ENCODE results near the gene LRRK2. TPM values are rescaled to one million over a fixed set of nuclear protein-coding genes. Genes with fewer than 3 reads are reported as not detected.

LRRK2 gene
- total and polyA plus RNA-seq, 10 of the 15 experiments (the other 5 are each of a cell fraction or from before 2014, with no cell fraction given): 0.80 to 32.6 (median 1.4) TPM

DNA sequence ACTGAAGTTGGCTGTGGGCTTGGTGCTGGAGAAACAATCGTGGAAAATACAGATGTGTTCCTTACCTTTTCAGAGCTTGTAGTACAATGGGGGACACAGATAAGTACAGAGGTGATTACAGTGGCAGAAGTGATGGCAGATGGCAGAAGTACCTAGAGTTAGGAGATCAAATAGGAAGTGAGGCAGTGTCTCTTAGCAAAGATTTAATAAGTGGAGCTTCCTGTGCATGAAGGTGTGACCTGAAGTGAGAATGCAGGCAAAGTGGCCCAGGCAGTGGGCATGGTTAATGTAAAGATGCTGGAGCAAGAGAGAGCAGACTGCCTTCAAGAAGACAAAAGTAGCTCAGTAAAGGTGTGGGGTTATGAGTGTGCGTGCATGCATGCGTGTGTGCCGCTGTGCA is 16.0 kb downstream of the LRRK2 start:
- RAD21 ChIA-PET (ENCODE audit: unreplicated experiment): interaction anchor here (1.1 kb wide), 1 partner anchor 89 kb away, joined by 3 read pairs; no protein-coding TSS in a partner anchor
- H3K4me3 ChIP-seq: no peak overlapping the region
- no peaks in the 10 kb centered on the region for H4K20me1 ChIP-seq (ENCODE audit: control insufficient read depth, insufficient read depth)
- FAIRE-seq (no peak), DNase-seq (ENCODE audit: low read depth, low spot score) (no peak), ATAC-seq (peak; percentile 67)
- in situ Hi-C loops (cut with MboI): no loop called here
- TF ChIP-seq ZNF217 (IDR thresholded peaks at IDR 0.05) (no peak), CBX5 (IDR thresholded peaks at IDR 0.05; ENCODE audit: low read depth) (no peak)
- TF ChIP-seq, protein P1, sequence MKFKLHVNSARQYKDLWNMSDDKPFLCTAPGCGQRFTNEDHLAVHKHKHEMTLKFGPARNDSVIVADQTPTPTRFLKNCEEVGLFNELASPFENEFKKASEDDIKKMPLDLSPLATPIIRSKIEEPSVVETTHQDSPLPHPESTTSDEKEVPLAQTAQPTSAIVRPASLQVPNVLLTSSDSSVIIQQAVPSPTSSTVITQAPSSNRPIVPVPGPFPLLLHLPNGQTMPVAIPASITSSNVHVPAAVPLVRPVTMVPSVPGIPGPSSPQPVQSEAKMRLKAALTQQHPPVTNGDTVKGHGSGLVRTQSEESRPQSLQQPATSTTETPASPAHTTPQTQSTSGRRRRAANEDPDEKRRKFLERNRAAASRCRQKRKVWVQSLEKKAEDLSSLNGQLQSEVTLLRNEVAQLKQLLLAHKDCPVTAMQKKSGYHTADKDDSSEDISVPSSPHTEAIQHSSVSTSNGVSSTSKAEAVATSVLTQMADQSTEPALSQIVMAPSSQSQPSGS (IDR thresholded peaks at IDR 0.05; ENCODE audit: low read length): no peak
- no peaks in the 10 kb centered on the region for H3K27me3 ChIP-seq (replicated peaks in 1 of 2; ENCODE audit: control insufficient read depth in 2 of 2, insufficient read depth in 2 of 2, low read length in 1 of 2)
- SMC1A ChIA-PET (ENCODE audit: uncharacterized antibody, unreplicated experiment): interaction anchor here (0.6 to 2.4 kb wide), 9 partner anchors 8 to 230 kb away, joined by 3 to 14 read pairs (median 5); no protein-coding TSS in a partner anchor
- H3K9ac ChIP-seq (ENCODE audit: control insufficient read depth, insufficient read depth, low read length): no peak overlapping the region
- H3K4me1 ChIP-seq (ENCODE audit: control insufficient read depth, insufficient read depth, low read length): no peaks in the 10 kb centered on the region
- 96% methylated on average over 4 of the region's 4 CpGs for WGBS (ENCODE audit: insufficient coverage, insufficient replicate concordance, low lambda C conversion rate, missing lambda C conversion rate)
- no peak overlapping the region for H3K27ac ChIP-seq (ENCODE audit: control insufficient read depth, insufficient read depth)
- CTCF ChIA-PET: interaction anchor here (1.0 to 1.5 kb wide), 5 partner anchors 8 to 66 kb away, joined by 3 to 4 read pairs (median 3); no protein-coding TSS in a partner anchor
- no peaks in the 10 kb centered on the region for H3K36me3 ChIP-seq (ENCODE audit: control insufficient read depth in 2 of 2, insufficient read depth in 2 of 2, low read length in 1 of 2)
- H2AFZ ChIP-seq (ENCODE audit: control insufficient read depth, low read depth, low read length): no peak overlapping the region
- no peaks in the 10 kb centered on the region for H3K9me3 ChIP-seq (replicated peaks; ENCODE audit: control insufficient read depth, insufficient read depth, low read length)
- no peak overlapping the region for H3K4me2 ChIP-seq (ENCODE audit: control insufficient read depth, insufficient read depth)
- BruUV-seq (replicated peaks): no TSS peak
- no peaks in the 10 kb centered on the region for H3K79me2 ChIP-seq (ENCODE audit: control insufficient read depth, insufficient read depth, low read length)
- intact Hi-C loops (cut with micrococcal nuclease; ENCODE audit: unreplicated experiment): no loop called here
- POLR2A ChIA-PET: interaction anchor here (1.3 kb wide), 1 partner anchor 37 kb away, joined by 4 read pairs; no protein-coding TSS in a partner anchor

DNA sequence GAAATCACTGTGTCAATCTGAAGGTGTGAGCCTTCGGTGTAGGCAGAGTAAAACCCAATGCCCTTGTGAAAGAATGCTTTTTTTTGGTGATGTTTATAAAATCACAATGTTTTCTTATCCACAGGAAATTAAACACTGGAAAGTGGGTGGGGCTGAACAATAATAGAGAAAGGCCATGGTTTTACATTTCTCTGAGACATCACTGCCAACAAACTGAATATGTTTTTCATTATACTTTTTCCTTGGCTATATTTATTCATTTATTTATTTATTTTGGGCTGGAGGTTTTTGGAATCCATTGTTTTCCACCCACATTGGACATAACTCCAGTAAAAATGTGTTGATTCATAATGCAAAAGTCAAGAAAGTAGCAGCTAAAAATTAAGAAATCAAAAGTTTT is 16.9 kb downstream of the LRRK2 start:
- Histone ChIP-seq H3K79me2 (ENCODE audit: control insufficient read depth, insufficient read depth, low read length) (no peaks in the 10 kb centered on the region), H3K4me1 (ENCODE audit: control insufficient read depth, insufficient read depth, low read length) (no peaks in the 10 kb centered on the region), H3K27me3 (replicated peaks in 1 of 2; ENCODE audit: control insufficient read depth in 2 of 2, insufficient read depth in 2 of 2, low read length in 1 of 2) (no peaks in the 10 kb centered on the region), H3K9ac (ENCODE audit: control insufficient read depth, insufficient read depth, low read length) (no peak overlapping the region), H3K9me3 (replicated peaks; ENCODE audit: control insufficient read depth, insufficient read depth, low read length) (no peaks in the 10 kb centered on the region), H3K4me2 (ENCODE audit: control insufficient read depth, insufficient read depth) (no peak overlapping the region), H3K27ac (ENCODE audit: control insufficient read depth, insufficient read depth) (no peak overlapping the region), H3K4me3 (no peak overlapping the region), H3K36me3 (ENCODE audit: control insufficient read depth in 2 of 2, insufficient read depth in 2 of 2, low read length in 1 of 2) (no peaks in the 10 kb centered on the region), H4K20me1 (ENCODE audit: control insufficient read depth, insufficient read depth) (no peaks in the 10 kb centered on the region), H2AFZ (ENCODE audit: control insufficient read depth, low read depth, low read length) (no peak overlapping the region)
- ChIA-PET CTCF (interaction anchor here (0.7 to 1.5 kb wide), 2 partner anchors 9 to 69 kb away, joined by 3 to 4 read pairs; no protein-coding TSS in a partner anchor), RAD21 (ENCODE audit: unreplicated experiment) (no interaction called here), SMC1A (ENCODE audit: uncharacterized antibody, unreplicated experiment) (interaction anchor here (0.8 to 2.4 kb wide), 3 partner anchors 8 to 12 kb away, joined by 3 to 9 read pairs (median 3); no protein-coding TSS in a partner anchor), POLR2A (interaction anchor here (0.5 kb wide), 1 partner anchor 12 kb away, joined by 7 read pairs; no protein-coding TSS in a partner anchor)
- intact Hi-C loops (cut with micrococcal nuclease; ENCODE audit: unreplicated experiment) (no loop called here), in situ Hi-C loops (cut with MboI) (no loop called here)
- WGBS (ENCODE audit: insufficient coverage, insufficient replicate concordance, low lambda C conversion rate, missing lambda C conversion rate): 94% methylated on average over 1 of the region's 1 CpG
- no TSS peak for BruUV-seq (replicated peaks)
- TF ChIP-seq CEBPB (IDR thresholded peaks at IDR 0.05; ENCODE audit: borderline replicate concordance in 1 of 2, low read depth in 2 of 2, low read length in 2 of 2) (no peak), SP1 (IDR thresholded peaks at IDR 0.05; ENCODE audit: low read depth, low read length) (no peak), BMI1 (IDR thresholded peaks at IDR 0.05; ENCODE audit: borderline replicate concordance) (no peak), CREB1 (IDR thresholded peaks at IDR 0.05; ENCODE audit: low read depth) (no peak), TBL1XR1 (IDR thresholded peaks at IDR 0.05; ENCODE audit: low read depth, low read length) (no peak), RAD21 (IDR thresholded peaks at IDR 0.05; ENCODE audit: insufficient read depth, low read depth, low read length) (no peak), HDAC6 (IDR thresholded peaks at IDR 0.05; ENCODE audit: unreplicated experiment) (no peak), MYC (IDR thresholded peaks at IDR 0.05; ENCODE audit: insufficient read depth, insufficient read length, insufficient replicate concordance, low read length, severe bottlenecking) (no peak), GATAD2B (conservative IDR thresholded peaks at IDR 0.05; ENCODE audit: low read depth) (no peak), STAT1 (conservative IDR thresholded peaks at IDR 0.05) (no peak), DPF2 (IDR thresholded peaks at IDR 0.05) (no peak), BACH1 (IDR thresholded peaks at IDR 0.05; ENCODE audit: borderline replicate concordance) (no peak)
- DNase-seq (ENCODE audit: low read depth, low spot score) (no peak), FAIRE-seq (no peak), ATAC-seq (no peak)
